Muscle of leg (tissue), 11 donors: ENCODE data around the gene TAS2R60. TPM values are rescaled to one million over a fixed set of nuclear protein-coding genes. Genes with fewer than 3 reads are reported as not detected.

ENCODE experiments used
- DNase-seq: peaks from one replicate; pipeline ENCODE4 v3.0.0; 2013
- H3K27ac ChIP-seq: one replicate; pipeline ENCODE4 v1.5.1; 2013; ENCODE audit warnings: mild to moderate bottlenecking, low read length, control low read depth
- H3K27me3 ChIP-seq: one replicate; pipeline ENCODE4 v1.6.1; 2013; ENCODE audit warnings: low read length; ENCODE audit not compliant: control insufficient read depth, insufficient read depth
- H3K36me3 ChIP-seq: one replicate; pipeline ENCODE4 v1.6.1; 2013; ENCODE audit warnings: low read length; ENCODE audit not compliant: control insufficient read depth, insufficient read depth
- H3K4me1 ChIP-seq: one replicate; pipeline ENCODE4 v1.6.1; 2013; ENCODE audit warnings: low read length; ENCODE audit not compliant: control insufficient read depth, insufficient read depth
- H3K4me3 ChIP-seq: one replicate; pipeline ENCODE4 v1.5.1; 2013; ENCODE audit warnings: low read length, control low read depth
- H3K9me3 ChIP-seq: replicated peaks from 2 replicates; pipeline ENCODE4 v1.6.1; 2013; ENCODE audit warnings: low read depth, low read length; ENCODE audit not compliant: control insufficient read depth
- WGBS: methylation state at CpG from one replicate; pipeline ENCODE4 v1.1.5; 2013; ENCODE audit warnings: missing lambda C conversion rate; ENCODE audit not compliant: insufficient coverage; 5-methylcytosine and 5-hydroxymethylcytosine counted together
- polyA plus RNA-seq, 8 donors: library from polyadenylated mRNA; unstranded; fragments of 120-200 nt; gene quantifications; one replicate each; pipeline versions ENCODE4 v1.2.1 to v1.2.3, GENCODE V29; 2013; ENCODE audit warnings: inconsistent platforms in 1 of 8, low replicate concordance in 1 of 8; ENCODE audit not compliant: insufficient read length in 8 of 8, insufficient read depth in 1 of 8
- total RNA-seq: library from RNA; stranded (reverse); fragments of 120-200 nt; gene quantifications from one replicate; pipeline ENCODE4 v1.2.4, GENCODE V29; 2013

The TAS2R60 gene
- total and polyA plus RNA-seq, 9 donors, result not detected

DNA sequence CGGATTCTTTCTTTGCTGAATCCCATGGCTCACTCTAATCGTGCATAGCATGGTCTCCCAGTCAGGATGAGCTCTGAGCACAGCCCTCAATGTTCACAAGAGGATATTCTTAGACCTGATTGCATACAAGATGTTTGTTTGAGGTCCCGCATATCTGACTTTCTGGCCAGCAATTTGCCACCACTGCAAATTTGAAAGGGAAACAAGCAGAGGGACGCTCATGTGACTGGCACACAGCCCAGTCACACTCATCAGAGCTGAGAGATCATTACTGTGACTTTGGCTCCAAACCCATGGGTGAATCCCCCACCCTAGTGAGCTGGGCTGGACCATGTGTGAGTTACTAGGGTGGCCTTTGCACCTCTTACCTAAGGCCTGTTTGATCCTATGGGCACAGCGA is 44.3 kb downstream of the TAS2R60 start:
- H3K4me1 ChIP-seq, result peaks cover 5% of the 10 kb centered on the region
- WGBS, result 10% methylated on average over 3 of the region's 5 CpGs
- H3K36me3 ChIP-seq, result no peaks in the 10 kb centered on the region
- H3K27me3 ChIP-seq, result no peaks in the 10 kb centered on the region
- no peaks in the 10 kb centered on the region for H3K9me3 ChIP-seq
- peak; percentile 88 for DNase-seq
- H3K4me3 ChIP-seq, result no peak overlapping the region
- H3K27ac ChIP-seq, result peak overlapping the region; percentile 29

DNA sequence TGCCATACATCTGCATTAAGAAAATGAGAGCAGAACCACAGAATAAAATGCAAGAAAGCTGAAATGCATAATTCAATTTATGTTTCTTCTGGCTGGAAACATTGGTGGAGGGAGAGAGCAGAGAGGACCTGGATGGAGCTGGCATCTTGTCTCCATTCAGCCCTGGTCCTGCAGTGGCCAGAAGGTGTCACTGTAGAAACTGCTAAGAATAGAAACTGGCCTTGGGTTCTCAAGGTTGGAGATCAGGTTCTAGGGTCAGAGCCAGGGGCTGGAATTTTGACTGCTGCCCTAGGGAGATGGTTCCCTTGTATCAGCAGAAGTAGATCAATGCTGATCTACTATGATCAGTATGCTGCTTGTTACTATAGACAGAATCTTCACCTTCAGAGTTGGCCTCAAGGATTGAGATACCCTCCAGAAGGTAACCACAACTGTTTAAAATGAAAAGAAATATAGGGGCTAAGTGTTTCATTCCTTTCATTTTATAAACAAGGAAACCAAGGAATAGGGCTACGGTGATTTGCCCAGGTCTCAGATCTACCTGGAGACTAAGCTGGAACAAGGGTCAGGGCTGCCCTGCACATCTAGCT is 47.6 kb downstream of the TAS2R60 start:
- no CpG with 5 or more reads among the region's 1 CpG for WGBS
- H3K27ac ChIP-seq, result no peak overlapping the region
- H3K36me3 ChIP-seq, result no peaks in the 10 kb centered on the region
- H3K27me3 ChIP-seq, result no peaks in the 10 kb centered on the region
- no peaks in the 10 kb centered on the region for H3K9me3 ChIP-seq
- no peak for DNase-seq
- H3K4me1 ChIP-seq, result peaks cover 5% of the 10 kb centered on the region
- H3K4me3 ChIP-seq, result no peak overlapping the region

GRCh38 chr7:143492043-143492471 is 48.8 kb downstream of the TAS2R60 start:
- no peaks in the 10 kb centered on the region for H3K9me3 ChIP-seq
- peaks cover 5% of the 10 kb centered on the region for H3K4me1 ChIP-seq
- H3K4me3 ChIP-seq, result no peak overlapping the region
- H3K27me3 ChIP-seq, result no peaks in the 10 kb centered on the region
- no CpG with 5 or more reads among the region's 2 CpGs for WGBS
- H3K36me3 ChIP-seq, result no peaks in the 10 kb centered on the region
- peak; percentile 50 for DNase-seq
- no peak overlapping the region for H3K27ac ChIP-seq

DNA sequence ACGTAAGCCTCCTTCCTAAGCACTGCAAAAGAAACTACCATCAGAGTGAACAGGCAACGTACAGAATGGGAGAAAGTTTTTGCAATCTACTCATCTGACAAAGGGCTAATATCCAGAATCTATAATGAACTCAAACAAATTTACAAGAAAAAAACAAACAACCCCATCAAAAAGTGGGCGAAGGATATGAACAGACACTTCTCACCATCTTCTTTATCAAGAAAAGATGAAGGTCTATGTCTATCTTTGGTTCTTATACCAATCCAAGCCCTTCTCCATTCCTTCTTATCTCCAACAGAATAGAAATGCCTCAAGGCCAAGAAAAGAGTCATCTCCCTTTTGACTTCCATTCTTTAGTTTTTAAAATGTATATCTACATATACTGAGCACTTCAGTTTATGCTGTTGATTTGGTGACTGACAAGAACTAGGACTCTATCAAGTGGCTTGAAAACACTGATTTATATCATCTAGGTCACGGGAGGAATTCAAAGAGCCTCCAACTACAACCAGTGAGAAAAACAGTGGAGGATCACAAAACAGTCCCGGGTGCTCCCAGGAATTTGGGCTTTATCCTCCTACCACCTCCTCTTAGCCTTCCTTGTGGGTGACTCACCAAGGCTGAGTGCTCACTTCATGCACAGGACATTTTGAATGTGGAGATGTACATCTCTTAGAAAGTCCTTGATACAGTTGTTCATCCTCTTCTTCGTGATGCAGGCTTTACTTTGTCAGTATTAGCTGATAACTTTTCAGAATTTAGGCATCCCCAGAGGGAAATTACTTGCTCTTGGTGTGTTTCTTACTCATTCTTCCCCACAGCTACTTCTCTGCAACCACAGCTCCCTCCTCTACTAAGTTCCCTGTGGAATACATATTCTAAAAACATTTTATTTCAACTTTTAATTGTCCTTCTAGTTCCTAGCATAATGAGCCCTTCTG is 49.8 kb downstream of the TAS2R60 start:
- H3K27me3 ChIP-seq, result no peaks in the 10 kb centered on the region
- no peak overlapping the region for H3K4me3 ChIP-seq
- no peak overlapping the region for H3K27ac ChIP-seq
- no peaks in the 10 kb centered on the region for H3K9me3 ChIP-seq
- 100% methylated on average over 1 of the region's 6 CpGs for WGBS
- no peak for DNase-seq
- H3K36me3 ChIP-seq, result no peaks in the 10 kb centered on the region
- no peaks in the 10 kb centered on the region for H3K4me1 ChIP-seq

- Histone ChIP-seq H3K36me3 (no peaks in the 10 kb centered on the region), H3K9me3 (no peaks in the 10 kb centered on the region), H3K27ac (no peak overlapping the region), H3K4me3 (no peak overlapping the region), H3K4me1 (peaks cover 2% of the 10 kb centered on the region), H3K27me3 (no peaks in the 10 kb centered on the region)
- DNase-seq, result no peak
- no CpG with 5 or more reads among the region's 1 CpG for WGBS
Measured at GRCh38 chr7:143493751-143494150, 50.5 kb downstream of the TAS2R60 start.

Other genes with a start within 250 kb of the TAS2R60 start
- gene TAS2R40, start 221.4 kb upstream of the TAS2R60 start, total RNA-seq, result not detected
- gene TAS2R40, start 221.4 kb upstream of the TAS2R60 start, polyA plus RNA-seq, result not detected
- gene GSTK1, start 180.0 kb upstream of the TAS2R60 start, total RNA-seq, result 80.2 TPM
- 10 to 100 TPM; 77.2 to 98.4 (median 84.7) TPM for gene GSTK1, start 180.0 kb upstream of the TAS2R60 start, polyA plus RNA-seq
- 0.40 TPM for gene TMEM139, start 158.5 kb upstream of the TAS2R60 start, total RNA-seq
- gene TMEM139, start 158.5 kb upstream of the TAS2R60 start, polyA plus RNA-seq, result 1 to 10 TPM in 4 of 8 donors, under 1 TPM in 4; 0.67 to 3.9 (median 1.0) TPM
- gene CASP2, start 155.1 kb upstream of the TAS2R60 start, total RNA-seq, result 12.1 TPM
- 10 to 100 TPM; 18.8 to 29.1 (median 21.3) TPM for gene CASP2, start 155.1 kb upstream of the TAS2R60 start, polyA plus RNA-seq
- gene CLCN1, start 127.3 kb upstream of the TAS2R60 start, total RNA-seq, result 1.1 TPM
- gene CLCN1, start 127.3 kb upstream of the TAS2R60 start, polyA plus RNA-seq, result 1 to 10 TPM in 5 of 8 donors, under 1 TPM in 3; 0.27 to 3.1 (median 1.2) TPM
- 1.4 TPM for gene FAM131B, start 80.7 kb upstream of the TAS2R60 start, total RNA-seq
- 1 to 10 TPM; 1.5 to 2.6 (median 2.0) TPM for gene FAM131B, start 80.7 kb upstream of the TAS2R60 start, polyA plus RNA-seq
- gene ZYX, start 62.1 kb upstream of the TAS2R60 start, total RNA-seq, result 41.4 TPM
- 100 to 1,000 TPM; 181 to 290 (median 223) TPM for gene ZYX, start 62.1 kb upstream of the TAS2R60 start, polyA plus RNA-seq
- not detected for gene EPHA1, start 34.6 kb upstream of the TAS2R60 start, total RNA-seq
- gene EPHA1, start 34.6 kb upstream of the TAS2R60 start, polyA plus RNA-seq, result 1 to 10 TPM; 2.1 to 6.1 (median 4.4) TPM
- gene TAS2R41, start 34.4 kb downstream of the TAS2R60 start, total RNA-seq, result not detected
- gene TAS2R41, start 34.4 kb downstream of the TAS2R60 start, polyA plus RNA-seq, result not detected
- 0.13 TPM for gene CTAGE15, start 128.3 kb downstream of the TAS2R60 start, total RNA-seq
- gene CTAGE15, start 128.3 kb downstream of the TAS2R60 start, polyA plus RNA-seq, result under 1 TPM in 5 of 8 donors, not detected in 3; 0.11 to 0.90 (median 0.36) TPM
- 9.4 TPM for gene TCAF2, start 177.5 kb downstream of the TAS2R60 start, total RNA-seq
- 10 to 100 TPM in 5 of 8 donors, 1 to 10 TPM in 3; 6.8 to 14.0 (median 11.5) TPM for gene TCAF2, start 177.5 kb downstream of the TAS2R60 start, polyA plus RNA-seq